Thyroid gland (tissue), 4 donors: Measurements from ENCODE around the gene CKMT2. TPM values are rescaled to one million over a fixed set of nuclear protein-coding genes. Genes with fewer than 3 reads are reported as not detected.

Experiments
- DNase-seq, 2 donors: peaks; one replicate each; pipeline ENCODE4 v3.0.0-alpha.2; 2019
- H3K27ac ChIP-seq, 3 donors: fragments of 200-600 bp; sonication (generic); 1 replicate in 2 of 3; 2 replicates in 1 of 3; pipeline ENCODE4 v1.5.1; 2016 to 2019; ENCODE audit warnings: mild to moderate bottlenecking in 1 of 3, moderate library complexity in 1 of 3
- H3K27me3 ChIP-seq: fragments of 200-600 bp; sonication (generic); one replicate; pipeline ENCODE4 v1.5.1; 2019
- H3K36me3 ChIP-seq, 2 donors: fragments of 200-600 bp; sonication (generic); one replicate each; pipeline ENCODE4 v1.5.1; 2016 to 2019
- H3K4me1 ChIP-seq, 2 donors: fragments of 200-600 bp; sonication (generic); one replicate each; pipeline ENCODE4 v1.5.1; 2017 to 2019
- H3K4me3 ChIP-seq, 3 donors: fragments of 200-600 bp; sonication (generic); replicated peaks in 1 of 3; 1 replicate in 2 of 3; 2 replicates in 1 of 3; pipeline ENCODE4 v1.5.1; 2016; ENCODE audit warnings: mild to moderate bottlenecking in 1 of 3
- H3K9me3 ChIP-seq: fragments of 200-600 bp; sonication (generic); one replicate; pipeline ENCODE4 v1.5.1; 2017
- POLR2A ChIP-seq, 2 donors: fragments of 450-650 bp; IDR thresholded peaks; one replicate each; pipeline ENCODE4 v1.6.1; 2017; ENCODE audit warnings: antibody characterized with exemption in 2 of 2, mild to moderate bottlenecking in 2 of 2, moderate library complexity in 1 of 2
- WGBS, 2 donors: methylation state at CpG; one replicate each; pipeline ENCODE4 v1.1.5; 2017; 5-methylcytosine and 5-hydroxymethylcytosine counted together
- intact Hi-C: fragments of 100-400 bp; cut with DNase I; formaldehyde crosslinking; loops from one replicate; pipeline ENCODE4 v1.15.1; 2023
- total RNA-seq, 4 donors: library from RNA; depleted of rRNA; stranded (reverse); fragments of >200 nt; gene quantifications; one replicate each; pipeline ENCODE4 v1.2.3, GENCODE V29; 2016
- TF ChIP-seq, protein P1 (sequence below), 6 experiments: fragments of 200-600 bp in 3 of 6; fragments of 450-650 bp in 3 of 6; sonication (generic) in 3 of 6; IDR thresholded peaks; one replicate each; pipeline ENCODE4 v1.5.1; 2016 to 2019; ENCODE audit warnings: antibody characterized with exemption in 6 of 6, mild to moderate bottlenecking in 2 of 6, inconsistent platforms in 1 of 6, moderate library complexity in 1 of 6

Gene CKMT2
- total RNA-seq, 4 donors from 2014 or later, result 1.7 to 24.4 (median 16.1) TPM

DNA sequence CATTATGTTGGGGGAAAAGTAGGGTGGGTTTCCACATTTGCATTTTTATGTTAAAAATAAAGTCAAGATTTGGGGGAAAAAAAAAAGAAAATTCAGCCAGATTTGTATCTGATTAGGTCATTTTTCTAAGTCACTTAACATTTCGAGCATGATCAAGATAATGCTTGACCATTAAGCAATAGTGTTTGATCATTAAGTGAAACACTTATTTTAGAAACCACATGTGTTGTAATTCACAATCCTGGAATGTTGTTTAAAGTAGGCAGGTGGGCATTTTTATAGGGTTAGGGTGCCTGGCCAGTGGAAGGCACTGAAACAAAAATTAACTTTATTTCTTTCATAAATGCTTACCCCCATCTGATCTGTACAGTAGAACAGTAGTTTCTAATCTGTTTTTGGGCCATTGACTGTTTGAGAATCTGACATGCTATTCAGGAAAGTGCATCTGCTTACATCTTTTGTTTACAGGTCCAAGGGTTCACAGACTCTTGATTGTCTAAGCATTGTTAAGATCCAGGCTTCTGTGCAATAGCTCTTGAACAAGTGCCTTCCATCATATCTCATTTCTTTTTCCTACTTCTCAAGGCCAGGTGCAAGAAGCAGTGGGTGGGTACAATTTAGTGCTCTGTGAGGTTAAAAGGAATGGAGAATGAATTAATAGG, 77.4 kb downstream of the CKMT2 start:
- no peak for DNase-seq
- no peak overlapping the region for H3K4me3 ChIP-seq
- H3K9me3 ChIP-seq, result no peaks in the 10 kb centered on the region
- WGBS, 2 donors, result 87 to 92% methylated on average over 1 of the region's 1 CpG
- TF ChIP-seq, protein P1, sequence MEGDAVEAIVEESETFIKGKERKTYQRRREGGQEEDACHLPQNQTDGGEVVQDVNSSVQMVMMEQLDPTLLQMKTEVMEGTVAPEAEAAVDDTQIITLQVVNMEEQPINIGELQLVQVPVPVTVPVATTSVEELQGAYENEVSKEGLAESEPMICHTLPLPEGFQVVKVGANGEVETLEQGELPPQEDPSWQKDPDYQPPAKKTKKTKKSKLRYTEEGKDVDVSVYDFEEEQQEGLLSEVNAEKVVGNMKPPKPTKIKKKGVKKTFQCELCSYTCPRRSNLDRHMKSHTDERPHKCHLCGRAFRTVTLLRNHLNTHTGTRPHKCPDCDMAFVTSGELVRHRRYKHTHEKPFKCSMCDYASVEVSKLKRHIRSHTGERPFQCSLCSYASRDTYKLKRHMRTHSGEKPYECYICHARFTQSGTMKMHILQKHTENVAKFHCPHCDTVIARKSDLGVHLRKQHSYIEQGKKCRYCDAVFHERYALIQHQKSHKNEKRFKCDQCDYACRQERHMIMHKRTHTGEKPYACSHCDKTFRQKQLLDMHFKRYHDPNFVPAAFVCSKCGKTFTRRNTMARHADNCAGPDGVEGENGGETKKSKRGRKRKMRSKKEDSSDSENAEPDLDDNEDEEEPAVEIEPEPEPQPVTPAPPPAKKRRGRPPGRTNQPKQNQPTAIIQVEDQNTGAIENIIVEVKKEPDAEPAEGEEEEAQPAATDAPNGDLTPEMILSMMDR (IDR thresholded peaks at IDR 0.05), result no peak
- TF ChIP-seq POLR2A (IDR thresholded peaks at IDR 0.05), result no peak
- H3K27me3 ChIP-seq, result no peaks in the 10 kb centered on the region
- no peak overlapping the region for H3K27ac ChIP-seq
- no peaks in the 10 kb centered on the region for H3K4me1 ChIP-seq
- H3K36me3 ChIP-seq, result peaks cover 22 to 27% of the 10 kb centered on the region in 2 donors
- intact Hi-C loops, result no loop called here

DNA sequence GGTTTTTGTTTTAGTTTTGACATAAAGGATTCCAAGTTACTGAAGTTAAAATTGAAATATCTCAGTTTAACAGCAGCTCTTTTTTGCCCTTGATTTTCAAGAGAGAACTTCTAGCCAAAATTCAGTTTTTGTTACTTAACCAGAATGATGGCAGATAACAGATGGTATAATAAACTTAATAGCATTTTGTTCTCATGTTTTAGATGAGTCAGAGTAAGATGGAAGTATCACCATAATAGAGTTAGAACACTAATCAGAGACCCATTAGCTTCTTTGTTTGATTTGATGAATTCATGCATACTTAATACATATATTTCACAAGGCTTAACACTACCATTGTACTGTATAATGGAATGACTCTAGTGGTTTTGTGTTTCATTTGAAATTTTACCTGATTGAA, 80.2 kb downstream of the CKMT2 start:
- Histone ChIP-seq H3K36me3 (peaks cover 22 to 27% of the 10 kb centered on the region in 2 donors), H3K4me1 (no peaks in the 10 kb centered on the region), H3K9me3 (no peaks in the 10 kb centered on the region), H3K4me3 (no peak overlapping the region), H3K27ac (no peak overlapping the region), H3K27me3 (no peaks in the 10 kb centered on the region)
- no peak for DNase-seq
- intact Hi-C loops, result no loop called here
- TF ChIP-seq POLR2A (IDR thresholded peaks at IDR 0.05), result no peak
- TF ChIP-seq, protein P1 (IDR thresholded peaks at IDR 0.05), result no peak

DNA sequence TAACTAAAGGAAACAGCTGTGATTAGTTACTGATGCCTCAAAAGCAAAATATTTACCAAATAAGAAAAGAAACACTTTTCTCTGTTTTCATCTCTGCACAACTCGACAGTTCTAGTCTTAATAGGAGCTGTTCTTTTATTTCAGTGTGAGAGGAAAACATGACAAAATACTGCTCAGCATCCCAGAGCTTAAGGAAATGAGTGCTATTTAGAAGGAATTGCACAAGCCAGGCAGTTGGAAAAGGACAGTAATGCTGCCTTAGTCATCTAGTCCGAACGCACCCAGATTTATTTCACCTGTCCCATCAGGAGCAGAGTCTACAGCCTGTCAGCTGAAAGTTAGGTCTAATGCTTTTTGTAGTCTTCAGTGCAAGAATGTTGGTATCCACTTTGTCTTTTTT, 80.6 kb downstream of the CKMT2 start:
- Histone ChIP-seq H3K4me1 (no peaks in the 10 kb centered on the region), H3K4me3 (no peak overlapping the region), H3K36me3 (peaks cover 22 to 25% of the 10 kb centered on the region in 2 donors), H3K27me3 (no peaks in the 10 kb centered on the region), H3K27ac (no peak overlapping the region), H3K9me3 (no peaks in the 10 kb centered on the region)
- intact Hi-C loops, result no loop called here
- DNase-seq, result no peak
- TF ChIP-seq POLR2A (IDR thresholded peaks at IDR 0.05), result no peak
- TF ChIP-seq, protein P1 (IDR thresholded peaks at IDR 0.05), result no peak
- WGBS, 2 donors, result 93 to 95% methylated on average over 3 of the region's 3 CpGs

DNA sequence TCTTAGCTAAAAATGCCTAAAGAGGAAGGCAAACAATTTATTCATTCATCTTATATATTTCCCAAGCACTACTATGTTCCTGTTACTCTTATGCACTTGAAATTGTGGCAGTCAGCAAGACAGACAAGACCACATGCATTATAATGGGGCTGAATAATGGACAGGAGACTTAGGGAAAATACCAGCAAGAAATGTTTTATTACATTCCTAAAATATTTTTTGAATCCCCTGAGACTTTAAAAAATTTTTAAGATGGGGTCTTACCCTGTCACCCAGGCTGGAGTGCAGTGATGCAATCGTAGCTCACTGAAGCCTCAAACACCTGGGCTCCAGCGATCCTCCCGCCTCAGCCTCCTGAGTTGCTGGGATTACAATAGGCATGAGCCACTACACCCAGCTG, 81.5 kb downstream of the CKMT2 start:
- peaks cover 16 to 22% of the 10 kb centered on the region in 2 donors for H3K36me3 ChIP-seq
- WGBS, 2 donors, result 96 to 97% methylated on average over 3 of the region's 3 CpGs
- no peaks in the 10 kb centered on the region for H3K4me1 ChIP-seq
- no peak for TF ChIP-seq POLR2A (IDR thresholded peaks at IDR 0.05)
- TF ChIP-seq, protein P1 (IDR thresholded peaks at IDR 0.05), result no peak
- DNase-seq, result no peak
- intact Hi-C loops, result no loop called here
- H3K27ac ChIP-seq, result no peak overlapping the region
- no peak overlapping the region for H3K4me3 ChIP-seq
- H3K27me3 ChIP-seq, result no peaks in the 10 kb centered on the region
- H3K9me3 ChIP-seq, result no peaks in the 10 kb centered on the region

DNA sequence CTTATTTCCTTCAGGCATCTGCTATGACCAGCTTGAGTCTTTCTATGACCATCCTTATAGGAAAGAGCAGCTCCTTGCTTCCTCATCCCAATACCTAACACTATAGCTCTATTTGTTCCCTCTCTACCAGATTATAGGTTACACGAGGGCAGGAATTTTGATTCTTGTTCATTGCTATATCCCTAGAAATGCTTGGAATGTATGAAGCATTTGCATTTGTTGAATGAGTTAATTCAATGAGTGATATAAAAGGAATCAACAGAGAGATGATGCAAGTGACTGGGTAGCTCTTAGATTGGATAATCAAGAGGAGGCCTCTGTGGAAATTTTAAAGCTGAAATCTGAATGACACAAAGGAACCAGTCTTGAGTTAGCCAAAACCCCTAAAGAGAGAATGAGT, 82.2 kb downstream of the CKMT2 start:
- Histone ChIP-seq H3K27ac (no peak overlapping the region), H3K9me3 (no peaks in the 10 kb centered on the region), H3K27me3 (no peaks in the 10 kb centered on the region), H3K4me3 (no peak overlapping the region), H3K36me3 (peaks cover 10 to 22% of the 10 kb centered on the region in 2 donors), H3K4me1 (no peaks in the 10 kb centered on the region)
- DNase-seq, result no peak
- TF ChIP-seq, protein P1 (IDR thresholded peaks at IDR 0.05), result no peak
- TF ChIP-seq POLR2A (IDR thresholded peaks at IDR 0.05), result no peak
- intact Hi-C loops, result no loop called here
- WGBS, 2 donors, result 79 to 86% methylated on average over 1 of the region's 1 CpG
